ENCODE measurements around the gene GSTO2.

DNA sequence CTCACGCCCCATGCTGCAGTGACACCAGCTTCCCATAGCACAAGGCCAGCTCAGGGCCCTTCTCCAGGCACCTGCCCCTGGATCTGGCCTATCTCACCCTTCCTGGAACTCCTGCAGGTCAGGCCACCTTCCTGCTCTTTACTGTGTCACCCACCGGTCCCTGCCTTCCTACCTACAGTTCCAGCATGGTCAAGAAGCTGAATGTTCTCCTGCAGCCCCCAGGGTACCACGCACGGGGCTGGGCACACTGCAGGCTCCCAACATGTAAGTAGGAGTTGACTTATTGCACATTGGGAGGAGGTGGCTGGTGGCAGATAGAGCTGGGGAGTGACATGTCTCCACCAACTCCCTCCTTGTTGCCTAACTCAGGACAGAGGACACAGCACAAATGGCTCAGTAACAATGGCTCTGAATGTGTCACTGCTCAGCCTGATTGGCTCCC, 54.8 kb downstream of the GSTO2 start:
- no peak for TF ChIP-seq ZNF132 (tag by site-specific recombination; IDR thresholded peaks at IDR 0.05; ENCODE audit: borderline replicate concordance)
- TF ChIP-seq, protein P1, sequence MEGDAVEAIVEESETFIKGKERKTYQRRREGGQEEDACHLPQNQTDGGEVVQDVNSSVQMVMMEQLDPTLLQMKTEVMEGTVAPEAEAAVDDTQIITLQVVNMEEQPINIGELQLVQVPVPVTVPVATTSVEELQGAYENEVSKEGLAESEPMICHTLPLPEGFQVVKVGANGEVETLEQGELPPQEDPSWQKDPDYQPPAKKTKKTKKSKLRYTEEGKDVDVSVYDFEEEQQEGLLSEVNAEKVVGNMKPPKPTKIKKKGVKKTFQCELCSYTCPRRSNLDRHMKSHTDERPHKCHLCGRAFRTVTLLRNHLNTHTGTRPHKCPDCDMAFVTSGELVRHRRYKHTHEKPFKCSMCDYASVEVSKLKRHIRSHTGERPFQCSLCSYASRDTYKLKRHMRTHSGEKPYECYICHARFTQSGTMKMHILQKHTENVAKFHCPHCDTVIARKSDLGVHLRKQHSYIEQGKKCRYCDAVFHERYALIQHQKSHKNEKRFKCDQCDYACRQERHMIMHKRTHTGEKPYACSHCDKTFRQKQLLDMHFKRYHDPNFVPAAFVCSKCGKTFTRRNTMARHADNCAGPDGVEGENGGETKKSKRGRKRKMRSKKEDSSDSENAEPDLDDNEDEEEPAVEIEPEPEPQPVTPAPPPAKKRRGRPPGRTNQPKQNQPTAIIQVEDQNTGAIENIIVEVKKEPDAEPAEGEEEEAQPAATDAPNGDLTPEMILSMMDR (tag by site-specific recombination; IDR thresholded peaks at IDR 0.05): no peak
- TF ChIP-seq, protein P2, sequence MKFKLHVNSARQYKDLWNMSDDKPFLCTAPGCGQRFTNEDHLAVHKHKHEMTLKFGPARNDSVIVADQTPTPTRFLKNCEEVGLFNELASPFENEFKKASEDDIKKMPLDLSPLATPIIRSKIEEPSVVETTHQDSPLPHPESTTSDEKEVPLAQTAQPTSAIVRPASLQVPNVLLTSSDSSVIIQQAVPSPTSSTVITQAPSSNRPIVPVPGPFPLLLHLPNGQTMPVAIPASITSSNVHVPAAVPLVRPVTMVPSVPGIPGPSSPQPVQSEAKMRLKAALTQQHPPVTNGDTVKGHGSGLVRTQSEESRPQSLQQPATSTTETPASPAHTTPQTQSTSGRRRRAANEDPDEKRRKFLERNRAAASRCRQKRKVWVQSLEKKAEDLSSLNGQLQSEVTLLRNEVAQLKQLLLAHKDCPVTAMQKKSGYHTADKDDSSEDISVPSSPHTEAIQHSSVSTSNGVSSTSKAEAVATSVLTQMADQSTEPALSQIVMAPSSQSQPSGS (tag by site-specific recombination; IDR thresholded peaks at IDR 0.05; ENCODE audit: low read depth): no peak
